ENCODE results near the gene RHOV.

GRCh38 chr15:40908095-40908494 is 34.1 kb upstream of the RHOV start:
- TF ChIP-seq NFRKB (IDR thresholded peaks at IDR 0.05) = no peak
- no peak for TF ChIP-seq FOXA1 (IDR thresholded peaks at IDR 0.05)
- no peak for TF ChIP-seq SP1 (IDR thresholded peaks at IDR 0.05)

Measured in HEK293T (cell line).